Astrocyte (in vitro differentiated cells and primary cell): ENCODE data around the gene PBX3. TPM values are rescaled to one million over a fixed set of nuclear protein-coding genes. Genes with fewer than 3 reads are reported as not detected.

Experiments used
- DNase-seq: peaks from one replicate; pipeline ENCODE4 v3.0.0-alpha.2; 2010; ENCODE audit warnings: low read depth
- FAIRE-seq: peaks from 2 replicates; lab custom pipeline; 2011; peaks lifted over from hg19 to GRCh38; lab: Jason Lieb, UNC
- H2AFZ ChIP-seq: 2 replicates; pipeline ENCODE4 v1.6.0; 2012; ENCODE audit warnings: low read depth, low read length, inconsistent platforms
- H3K27ac ChIP-seq: 2 replicates; pipeline ENCODE4 v1.5.1; 2011; ENCODE audit warnings: low read depth, low read length, inconsistent platforms
- H3K27me3 ChIP-seq: 2 replicates; pipeline ENCODE4 v1.6.0; 2011; ENCODE audit warnings: low read length, inconsistent platforms; ENCODE audit not compliant: insufficient read depth
- H3K36me3 ChIP-seq: 2 replicates; pipeline ENCODE4 v1.5.1; 2011; ENCODE audit warnings: low read length, inconsistent platforms; ENCODE audit not compliant: insufficient read depth
- H3K4me1 ChIP-seq: 2 replicates; pipeline ENCODE4 v1.5.1; 2011; ENCODE audit warnings: low read length, inconsistent platforms; ENCODE audit not compliant: insufficient read depth
- H3K4me2 ChIP-seq: 2 replicates; pipeline ENCODE4 v1.6.0; 2012; ENCODE audit warnings: low read length, inconsistent platforms
- H3K4me3 ChIP-seq: 2 replicates; pipeline ENCODE4 v1.5.1; 2011; ENCODE audit warnings: low read depth, mild to moderate bottlenecking, low read length, inconsistent platforms; ENCODE audit not compliant: insufficient read depth
- H3K79me2 ChIP-seq: 2 replicates; pipeline ENCODE4 v1.6.0; 2012; ENCODE audit warnings: mild to moderate bottlenecking, low read length, inconsistent platforms; ENCODE audit not compliant: insufficient read depth
- H3K9ac ChIP-seq: 2 replicates; pipeline ENCODE4 v1.6.0; 2012; ENCODE audit warnings: mild to moderate bottlenecking, low read length, inconsistent platforms
- H3K9me3 ChIP-seq: 2 replicates; pipeline ENCODE4 v1.5.1; 2012; ENCODE audit warnings: low read depth, mild to moderate bottlenecking, low read length, inconsistent platforms; ENCODE audit not compliant: insufficient read depth
- H4K20me1 ChIP-seq: 2 replicates; pipeline ENCODE4 v1.6.0; 2012; ENCODE audit warnings: low read length, inconsistent platforms; ENCODE audit not compliant: insufficient read depth
- H3K27ac Mint-ChIP-seq: one replicate; pipeline ENCODE4 v1.8.0; 2021; ENCODE audit warnings: mild to moderate bottlenecking, mixed read lengths; ENCODE audit not compliant: unreplicated experiment
- H3K27me3 Mint-ChIP-seq: one replicate; pipeline ENCODE4 v1.8.0; 2021; ENCODE audit warnings: low read depth, mixed read lengths; ENCODE audit not compliant: unreplicated experiment
- H3K36me3 Mint-ChIP-seq: one replicate; pipeline ENCODE4 v1.8.0; 2021; ENCODE audit warnings: low read depth, mixed read lengths; ENCODE audit not compliant: unreplicated experiment
- H3K4me1 Mint-ChIP-seq: one replicate; pipeline ENCODE4 v1.8.0; 2021; ENCODE audit warnings: low read depth, mixed read lengths; ENCODE audit not compliant: unreplicated experiment
- H3K4me3 Mint-ChIP-seq: one replicate; pipeline ENCODE4 v1.8.0; 2021; ENCODE audit warnings: mild to moderate bottlenecking, moderate library complexity, mixed read lengths; ENCODE audit not compliant: unreplicated experiment
- H3K9me3 Mint-ChIP-seq: one replicate; pipeline ENCODE4 v1.8.0; 2021; ENCODE audit warnings: mild to moderate bottlenecking, mixed read lengths; ENCODE audit not compliant: unreplicated experiment
- EZH2 ChIP-seq: IDR thresholded peaks from 2 replicates; pipeline ENCODE4 v1.6.1; 2012; ENCODE audit warnings: mild to moderate bottlenecking, low read length, inconsistent platforms; ENCODE audit not compliant: insufficient read depth
- total RNA-seq: library from RNA; stranded (reverse); gene quantifications from 2 replicates; pipeline ENCODE4 v1.2.1, GENCODE V29; 2021
- TF ChIP-seq, protein P1 (sequence below): IDR thresholded peaks from 2 replicates; pipeline ENCODE4 v1.5.1; 2011; ENCODE audit warnings: low read depth, mild to moderate bottlenecking, inconsistent platforms, low read length, moderate library complexity; ENCODE audit not compliant: insufficient read depth

Gene PBX3
- total RNA-seq, 1 donor from 2014 or later: 51.2 TPM

DNA sequence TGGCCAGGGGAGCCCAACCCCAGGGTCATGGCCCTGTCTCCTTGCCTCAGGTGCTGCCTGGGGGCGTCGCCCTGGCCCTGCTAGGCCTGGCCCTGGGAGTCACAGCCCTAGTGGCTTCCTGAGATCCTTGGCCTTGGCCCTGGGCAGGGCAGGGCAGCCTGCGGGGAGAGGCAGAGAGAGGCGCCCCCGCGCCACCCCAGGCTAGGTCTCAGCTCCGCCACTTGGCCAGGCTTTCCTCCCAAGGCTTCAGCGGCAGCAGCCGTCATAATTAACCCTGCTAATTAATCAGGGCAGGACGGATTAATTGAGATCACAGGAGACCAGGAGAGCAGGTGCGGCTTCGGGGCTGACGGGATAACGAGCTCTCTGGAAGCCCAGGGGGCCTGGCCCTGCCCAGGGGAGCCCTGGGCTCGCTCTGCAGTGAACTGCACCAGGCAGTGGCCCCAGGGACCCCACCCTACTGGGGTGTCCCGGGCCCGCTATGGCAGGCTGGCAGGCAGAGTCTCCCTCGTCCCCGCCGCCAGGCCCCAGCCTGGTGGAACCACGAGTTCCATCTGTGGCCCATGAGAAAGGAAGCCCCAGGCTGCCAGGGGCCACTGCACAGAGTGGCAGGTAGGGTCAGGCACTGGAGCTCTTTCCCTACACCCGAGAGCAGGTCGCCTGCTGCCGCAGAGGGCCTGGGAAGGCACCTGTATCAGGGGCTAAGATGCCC is 269.6 kb downstream of the PBX3 start:
- TF ChIP-seq, protein P1, sequence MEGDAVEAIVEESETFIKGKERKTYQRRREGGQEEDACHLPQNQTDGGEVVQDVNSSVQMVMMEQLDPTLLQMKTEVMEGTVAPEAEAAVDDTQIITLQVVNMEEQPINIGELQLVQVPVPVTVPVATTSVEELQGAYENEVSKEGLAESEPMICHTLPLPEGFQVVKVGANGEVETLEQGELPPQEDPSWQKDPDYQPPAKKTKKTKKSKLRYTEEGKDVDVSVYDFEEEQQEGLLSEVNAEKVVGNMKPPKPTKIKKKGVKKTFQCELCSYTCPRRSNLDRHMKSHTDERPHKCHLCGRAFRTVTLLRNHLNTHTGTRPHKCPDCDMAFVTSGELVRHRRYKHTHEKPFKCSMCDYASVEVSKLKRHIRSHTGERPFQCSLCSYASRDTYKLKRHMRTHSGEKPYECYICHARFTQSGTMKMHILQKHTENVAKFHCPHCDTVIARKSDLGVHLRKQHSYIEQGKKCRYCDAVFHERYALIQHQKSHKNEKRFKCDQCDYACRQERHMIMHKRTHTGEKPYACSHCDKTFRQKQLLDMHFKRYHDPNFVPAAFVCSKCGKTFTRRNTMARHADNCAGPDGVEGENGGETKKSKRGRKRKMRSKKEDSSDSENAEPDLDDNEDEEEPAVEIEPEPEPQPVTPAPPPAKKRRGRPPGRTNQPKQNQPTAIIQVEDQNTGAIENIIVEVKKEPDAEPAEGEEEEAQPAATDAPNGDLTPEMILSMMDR: no peak
- no peak for TF ChIP-seq EZH2
- peaks cover 7% of the 10 kb centered on the region for H3K9me3 Mint-ChIP-seq
- H3K4me1 Mint-ChIP-seq: no peaks in the 10 kb centered on the region
- H3K36me3 Mint-ChIP-seq: no peaks in the 10 kb centered on the region
- H3K27me3 ChIP-seq: peaks cover 4% of the 10 kb centered on the region
- FAIRE-seq (no peak), DNase-seq (no peak)
- no peak overlapping the region for H2AFZ ChIP-seq
- H3K36me3 ChIP-seq: no peaks in the 10 kb centered on the region
- H3K4me3 ChIP-seq: no peak overlapping the region
- H3K9me3 ChIP-seq: no peaks in the 10 kb centered on the region
- no peak overlapping the region for H3K4me2 ChIP-seq
- no peak overlapping the region for H3K27ac ChIP-seq
- H3K79me2 ChIP-seq: no peaks in the 10 kb centered on the region
- H3K9ac ChIP-seq: no peak overlapping the region
- H3K27ac Mint-ChIP-seq: no peak overlapping the region
- no peaks in the 10 kb centered on the region for H4K20me1 ChIP-seq
- H3K4me3 Mint-ChIP-seq: no peak overlapping the region
- no peaks in the 10 kb centered on the region for H3K4me1 ChIP-seq
- peaks cover 29% of the 10 kb centered on the region for H3K27me3 Mint-ChIP-seq

Other genes with a start within 250 kb of the PBX3 start
- gene MAPKAP1, start 40.2 kb upstream of the PBX3 start, total RNA-seq: 109 and 110 TPM in 2 replicates